DOHH2 (cell line): ENCODE data around the gene IPO9.

Source experiments
- H3F3A ChIP-seq: fragments of 200-600 bp; sonication (generic), shearing (Covaris generic); 2 replicates; pipeline ENCODE4 v1.6.0; 2016; ENCODE audit warnings: antibody characterized with exemption, mild to moderate bottlenecking; ENCODE audit not compliant: control insufficient read depth, insufficient read depth
- H3K27ac ChIP-seq: fragments of 200-600 bp; sonication (generic); 2 replicates; pipeline ENCODE4 v1.5.1; 2014; ENCODE audit warnings: low read depth, mild to moderate bottlenecking, low read length, moderate library complexity
- H3K27me3 ChIP-seq: fragments of 200-600 bp; sonication (generic); 2 replicates; pipeline ENCODE4 v1.6.1; 2014; ENCODE audit warnings: mild to moderate bottlenecking, low read length, mixed read lengths; ENCODE audit not compliant: control insufficient read depth
- H3K36me3 ChIP-seq: fragments of 200-600 bp; sonication (generic); 2 replicates; pipeline ENCODE4 v1.6.1; 2014; ENCODE audit warnings: mild to moderate bottlenecking, low read length, moderate library complexity, mixed read lengths; ENCODE audit not compliant: control insufficient read depth
- H3K4me1 ChIP-seq: fragments of 200-600 bp; sonication (generic); 2 replicates; pipeline ENCODE4 v1.6.1; 2014; ENCODE audit warnings: mild to moderate bottlenecking, low read length, mixed read lengths; ENCODE audit not compliant: control insufficient read depth
- H3K4me2 ChIP-seq: fragments of 200-600 bp; sonication (generic); 2 replicates; pipeline ENCODE4 v1.6.0; 2014; ENCODE audit warnings: mild to moderate bottlenecking, low read length, moderate library complexity
- H3K4me3 ChIP-seq: fragments of 200-600 bp; sonication (generic); 2 replicates; pipeline ENCODE4 v1.5.1; 2014; ENCODE audit warnings: mild to moderate bottlenecking, low read length, mixed read lengths
- H3K79me2 ChIP-seq: fragments of 200-600 bp; sonication (generic); 2 replicates; pipeline ENCODE4 v1.6.1; 2014; ENCODE audit warnings: mild to moderate bottlenecking, low read length, mixed read lengths; ENCODE audit not compliant: control insufficient read depth
- H3K9me2 ChIP-seq: fragments of 200-600 bp; sonication (generic); replicated peaks from 2 replicates; pipeline ENCODE4 v1.6.1; 2014; ENCODE audit warnings: mild to moderate bottlenecking, low read length, mixed read lengths; ENCODE audit not compliant: control insufficient read depth
- H3K9me3 ChIP-seq: fragments of 200-600 bp; sonication (generic); 2 replicates; pipeline ENCODE4 v1.6.1; 2014; ENCODE audit warnings: antibody characterized with exemption, low read length, mixed read lengths; ENCODE audit not compliant: control insufficient read depth, insufficient read depth
- H4K20me1 ChIP-seq: fragments of 200-600 bp; sonication (generic); 2 replicates; pipeline ENCODE4 v1.6.0; 2014; ENCODE audit warnings: low read depth, mild to moderate bottlenecking, antibody characterized with exemption, low read length, moderate library complexity; ENCODE audit not compliant: control insufficient read depth, insufficient read depth
- EZH2phosphoT487 ChIP-seq: fragments of 200-600 bp; sonication (generic); IDR thresholded peaks from 2 replicates; pipeline ENCODE4 v1.6.1; 2017; ENCODE audit warnings: borderline replicate concordance, mild to moderate bottlenecking, antibody characterized with exemption, low read length, moderate library complexity, mixed read lengths
- TF ChIP-seq, protein P1 (sequence below): fragments of 200-600 bp; sonication (generic); IDR thresholded peaks from one replicate; pipeline ENCODE4 v1.5.1; 2014; ENCODE audit warnings: antibody characterized with exemption, mild to moderate bottlenecking, low read depth, low read length; ENCODE audit not compliant: poor library complexity, severe bottlenecking

Gene IPO9

GRCh38 chr1:201887116-201887866 is 58.3 kb downstream of the IPO9 start:
- H3K4me3 ChIP-seq = no peak overlapping the region
- H4K20me1 ChIP-seq = no peaks in the 10 kb centered on the region; the same call in 1 of the 2 replicates
- TF ChIP-seq, protein P1, sequence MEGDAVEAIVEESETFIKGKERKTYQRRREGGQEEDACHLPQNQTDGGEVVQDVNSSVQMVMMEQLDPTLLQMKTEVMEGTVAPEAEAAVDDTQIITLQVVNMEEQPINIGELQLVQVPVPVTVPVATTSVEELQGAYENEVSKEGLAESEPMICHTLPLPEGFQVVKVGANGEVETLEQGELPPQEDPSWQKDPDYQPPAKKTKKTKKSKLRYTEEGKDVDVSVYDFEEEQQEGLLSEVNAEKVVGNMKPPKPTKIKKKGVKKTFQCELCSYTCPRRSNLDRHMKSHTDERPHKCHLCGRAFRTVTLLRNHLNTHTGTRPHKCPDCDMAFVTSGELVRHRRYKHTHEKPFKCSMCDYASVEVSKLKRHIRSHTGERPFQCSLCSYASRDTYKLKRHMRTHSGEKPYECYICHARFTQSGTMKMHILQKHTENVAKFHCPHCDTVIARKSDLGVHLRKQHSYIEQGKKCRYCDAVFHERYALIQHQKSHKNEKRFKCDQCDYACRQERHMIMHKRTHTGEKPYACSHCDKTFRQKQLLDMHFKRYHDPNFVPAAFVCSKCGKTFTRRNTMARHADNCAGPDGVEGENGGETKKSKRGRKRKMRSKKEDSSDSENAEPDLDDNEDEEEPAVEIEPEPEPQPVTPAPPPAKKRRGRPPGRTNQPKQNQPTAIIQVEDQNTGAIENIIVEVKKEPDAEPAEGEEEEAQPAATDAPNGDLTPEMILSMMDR = no peak
- no peak for TF ChIP-seq EZH2phosphoT487
- H3K9me2 ChIP-seq = no peaks in the 10 kb centered on the region
- no peaks in the 10 kb centered on the region for H3K79me2 ChIP-seq
- H3K27ac ChIP-seq = no peak overlapping the region
- no peaks in the 10 kb centered on the region for H3K9me3 ChIP-seq
- peaks cover 6% of the 10 kb centered on the region; the same call in 1 of the 2 replicates for H3F3A ChIP-seq
- H3K4me2 ChIP-seq = no peak overlapping the region
- H3K4me1 ChIP-seq = peaks cover 5% of the 10 kb centered on the region; the same call in 1 of the 2 replicates
- H3K27me3 ChIP-seq = peaks cover 58% of the 10 kb centered on the region
- H3K36me3 ChIP-seq = no peaks in the 10 kb centered on the region

DNA sequence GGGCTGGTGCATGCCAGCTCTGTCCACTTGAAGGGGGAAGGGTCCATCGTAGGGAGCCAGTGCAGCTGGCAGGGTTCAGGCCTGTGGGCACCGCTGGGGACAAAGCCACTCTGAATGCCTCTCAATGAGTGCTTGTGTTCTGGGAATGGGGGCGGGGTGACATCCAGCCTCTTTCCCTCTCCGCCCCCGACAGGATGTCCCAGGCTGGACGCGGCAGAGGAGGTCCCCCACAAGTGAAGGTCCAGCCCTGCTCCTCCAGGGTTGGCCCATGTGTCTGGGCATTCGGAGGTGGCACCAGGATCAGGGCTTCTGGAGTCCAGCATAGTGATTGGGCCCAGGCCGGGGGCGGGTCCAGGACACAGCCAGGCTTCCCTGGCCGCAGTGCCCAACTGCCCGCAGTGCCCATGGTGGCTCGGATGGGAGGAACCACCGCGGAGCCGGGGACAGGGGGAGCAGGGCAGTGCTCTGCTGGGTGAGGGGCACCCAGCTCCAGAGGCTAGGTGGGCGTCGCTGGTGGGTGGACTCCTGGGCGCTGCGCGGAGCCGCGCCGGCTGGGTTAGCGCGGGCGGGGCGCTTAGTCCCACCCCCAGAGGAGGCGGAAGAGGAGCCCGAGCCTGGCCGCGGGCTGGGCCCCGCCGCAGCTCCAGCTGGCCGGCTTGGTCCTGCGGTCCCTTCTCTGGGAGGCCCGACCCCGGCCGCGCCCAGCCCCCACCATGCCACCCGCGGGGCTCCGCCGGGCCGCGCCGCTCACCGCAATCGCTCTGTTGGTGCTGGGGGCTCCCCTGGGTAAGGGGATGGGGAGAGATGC is 59.5 kb downstream of the IPO9 start, which contains the start of gene SHISA4:
TSS of gene SHISA4 (plus strand) at position 617 of the 808 bp plus-strand sequence. CDS start at position 714, 97 bp downstream.
- Histone ChIP-seq H3K4me3 (no peak within 1 kb of the TSS), H3K27me3 (peaks cover 58% of the 10 kb centered on the region), H3K4me2 (no peak within 1 kb of the TSS), H4K20me1 (no peaks in the 10 kb centered on the region), H3K79me2 (no peaks in the 10 kb centered on the region), H3K9me3 (no peaks in the 10 kb centered on the region), H3F3A (no peaks in the 10 kb centered on the region), H3K36me3 (no peaks in the 10 kb centered on the region), H3K4me1 (no peaks in the 10 kb centered on the region), H3K9me2 (no peaks in the 10 kb centered on the region), H3K27ac (no peak within 1 kb of the TSS)
- no peak for TF ChIP-seq EZH2phosphoT487
- TF ChIP-seq, protein P1 = no peak

DNA sequence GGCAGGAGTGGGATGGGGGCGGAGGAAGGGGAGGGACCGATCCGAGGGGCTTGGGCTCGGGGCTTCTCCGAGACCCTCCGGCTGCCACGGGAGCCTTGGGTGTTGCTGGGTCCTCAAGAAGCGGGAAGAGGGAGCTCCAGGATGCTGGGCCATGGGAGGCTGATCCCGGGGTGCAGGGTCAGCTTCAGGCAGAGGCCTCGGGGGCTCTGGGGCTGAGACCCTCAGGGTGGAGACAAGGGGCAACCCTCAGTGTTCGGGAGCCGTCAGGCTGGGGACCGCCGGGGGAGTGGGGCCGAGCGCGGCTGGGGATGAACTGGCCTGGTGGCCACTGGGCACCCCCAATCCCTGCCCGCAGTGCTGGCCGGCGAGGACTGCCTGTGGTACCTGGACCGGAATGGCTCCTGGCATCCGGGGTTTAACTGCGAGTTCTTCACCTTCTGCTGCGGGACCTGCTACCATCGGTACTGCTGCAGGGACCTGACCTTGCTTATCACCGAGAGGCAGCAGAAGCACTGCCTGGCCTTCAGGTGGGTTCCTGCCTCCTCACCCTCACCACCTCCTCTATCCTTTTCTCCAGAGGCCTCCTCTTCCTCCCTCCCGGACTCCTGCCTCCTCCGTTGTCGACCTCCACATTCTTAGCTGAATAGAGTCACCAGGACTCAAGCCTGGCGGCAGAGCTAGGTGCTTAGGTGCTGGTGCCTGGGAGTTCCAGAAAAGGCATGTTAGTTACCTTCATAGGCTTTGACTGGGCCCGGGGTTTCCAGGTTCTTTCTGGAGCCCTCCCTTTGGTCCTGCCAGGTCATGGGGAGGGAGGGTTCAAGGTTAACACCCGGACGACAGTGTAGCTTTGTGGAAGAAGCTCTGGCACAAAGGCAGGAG is 60.4 kb downstream of the IPO9 start:
- H3K4me2 ChIP-seq = no peak overlapping the region
- H3K4me3 ChIP-seq = no peak overlapping the region
- H3F3A ChIP-seq = no peaks in the 10 kb centered on the region
- H3K36me3 ChIP-seq = no peaks in the 10 kb centered on the region
- no peaks in the 10 kb centered on the region for H3K79me2 ChIP-seq
- no peaks in the 10 kb centered on the region for H3K9me2 ChIP-seq
- TF ChIP-seq EZH2phosphoT487 = no peak
- TF ChIP-seq, protein P1 = no peak
- no peak overlapping the region for H3K27ac ChIP-seq
- no peaks in the 10 kb centered on the region for H4K20me1 ChIP-seq
- H3K4me1 ChIP-seq = no peaks in the 10 kb centered on the region
- H3K27me3 ChIP-seq = peaks cover 53% of the 10 kb centered on the region
- no peaks in the 10 kb centered on the region for H3K9me3 ChIP-seq
